GM21515 (cell line): ENCODE data around the gene RIMBP2.

Experiments
- ATAC-seq: cut with Tn5 transposase; IDR thresholded peaks from one replicate; pipeline ENCODE4 v1.9.1; 2021; ENCODE audit not compliant: unreplicated experiment

Gene RIMBP2

DNA sequence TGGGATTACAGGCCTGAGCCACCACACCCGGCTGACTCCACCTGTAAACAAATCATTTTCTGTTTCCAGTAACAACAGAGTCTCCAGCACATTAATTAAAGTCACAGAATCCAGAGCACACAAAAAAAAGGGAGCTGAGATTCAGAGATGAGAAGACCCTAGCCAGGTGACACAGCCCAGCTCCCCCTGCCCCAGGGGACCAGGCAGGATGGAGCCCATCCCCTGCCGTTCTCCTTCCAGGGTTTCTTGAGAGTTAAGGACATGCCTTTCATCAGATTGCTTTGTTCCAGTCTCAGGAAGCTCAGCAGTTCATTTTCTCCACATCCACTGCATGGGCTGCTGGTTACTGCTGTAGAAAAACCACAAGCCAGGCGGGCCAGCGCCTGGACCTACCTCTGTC, 81.2 kb downstream of the RIMBP2 start:
- no peak for ATAC-seq

DNA sequence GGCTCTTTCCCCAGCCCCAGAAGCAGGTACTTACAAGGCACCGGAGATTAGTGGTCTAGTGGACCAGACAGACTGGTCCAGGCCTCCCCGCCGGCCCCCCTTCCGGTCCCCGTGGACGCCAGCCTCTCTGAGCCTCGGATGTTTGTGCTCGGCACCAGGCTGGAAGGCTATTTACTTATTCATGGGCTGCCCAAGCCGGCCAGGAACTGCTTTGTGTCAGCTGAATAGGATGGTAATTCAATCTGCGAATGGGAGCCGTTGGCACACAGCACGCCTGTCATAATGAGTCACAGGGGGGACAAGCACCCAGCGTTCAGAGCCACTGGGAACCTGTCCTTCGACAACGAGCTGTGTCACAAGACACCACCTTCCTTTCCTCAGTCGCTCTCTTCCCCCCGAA, 82.3 kb downstream of the RIMBP2 start:
- no peak for ATAC-seq

DNA sequence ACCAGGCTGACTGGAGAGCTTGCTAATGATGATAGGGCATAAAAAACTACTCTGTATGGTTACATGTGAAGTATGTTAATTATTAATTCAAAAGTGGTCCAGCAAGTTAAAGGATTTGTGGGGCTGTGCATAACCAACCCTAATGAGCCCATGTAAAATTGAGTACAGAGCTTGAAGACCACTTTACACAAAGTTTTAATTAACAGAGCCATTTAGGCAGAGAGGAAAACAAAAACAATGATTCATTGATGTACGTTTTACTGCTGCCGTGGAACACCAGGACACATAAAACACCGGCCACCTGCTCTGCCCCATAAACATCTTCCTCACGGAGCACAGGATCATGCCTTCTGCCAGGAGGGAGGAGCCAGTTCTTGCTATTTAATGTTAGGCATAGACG, 83.5 kb downstream of the RIMBP2 start:
- no peak for ATAC-seq

DNA sequence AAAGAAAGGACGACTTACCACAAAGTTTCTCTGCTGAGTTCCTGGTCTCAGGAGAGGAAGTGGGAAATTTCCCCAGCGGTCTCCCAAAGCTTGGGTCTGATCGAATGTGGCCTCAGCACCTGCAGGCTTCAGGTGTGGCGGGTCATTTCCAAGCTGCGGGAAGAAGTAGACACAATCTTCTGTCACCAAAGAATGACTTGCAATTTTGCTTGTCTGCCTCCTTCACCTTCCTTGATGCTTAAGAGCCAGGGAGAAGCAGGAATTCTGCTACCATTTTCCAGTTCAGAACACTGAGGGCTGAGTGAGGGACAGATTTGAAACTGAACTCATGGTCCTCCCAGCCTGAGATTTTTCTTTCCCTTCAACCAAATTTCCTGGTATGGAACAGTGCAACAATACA, 87.8 kb downstream of the RIMBP2 start:
- no peak for ATAC-seq

DNA sequence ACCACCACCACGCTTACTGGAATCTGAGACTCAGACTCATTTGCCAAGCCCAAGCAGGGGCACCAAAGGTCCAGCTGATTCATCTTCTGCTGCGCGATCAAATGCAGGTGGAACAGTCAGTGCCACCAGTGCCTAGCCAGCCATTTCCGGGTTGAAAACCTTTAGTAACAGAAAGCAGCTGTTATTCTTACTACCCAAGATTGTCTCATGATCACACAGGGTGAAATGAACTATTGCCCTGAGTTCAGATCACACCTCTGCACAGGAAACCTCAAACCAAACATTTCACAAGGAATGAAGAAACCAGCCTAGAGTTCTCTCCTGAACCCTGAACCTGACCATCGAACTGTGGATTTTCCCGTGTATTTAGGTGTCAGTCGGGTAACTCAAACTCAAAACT, 88.9 kb downstream of the RIMBP2 start:
- ATAC-seq, result no peak

DNA sequence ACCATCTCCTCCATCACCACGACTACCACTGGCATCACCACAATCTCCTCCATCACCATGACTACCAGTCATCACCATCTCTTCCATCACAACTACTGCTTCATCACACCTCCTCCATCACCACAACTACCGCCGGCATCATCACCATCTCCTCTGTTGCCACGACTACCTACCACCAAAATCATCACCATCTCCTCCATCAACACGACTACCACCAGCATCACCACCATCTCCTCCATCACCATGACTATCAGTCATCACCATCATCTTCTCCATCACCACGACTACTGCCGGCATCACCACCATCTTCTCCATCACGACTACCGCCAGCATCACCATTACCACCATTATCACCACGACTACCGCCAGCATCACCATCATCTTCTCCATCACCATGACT, 89.5 kb downstream of the RIMBP2 start:
- no peak for ATAC-seq

DNA sequence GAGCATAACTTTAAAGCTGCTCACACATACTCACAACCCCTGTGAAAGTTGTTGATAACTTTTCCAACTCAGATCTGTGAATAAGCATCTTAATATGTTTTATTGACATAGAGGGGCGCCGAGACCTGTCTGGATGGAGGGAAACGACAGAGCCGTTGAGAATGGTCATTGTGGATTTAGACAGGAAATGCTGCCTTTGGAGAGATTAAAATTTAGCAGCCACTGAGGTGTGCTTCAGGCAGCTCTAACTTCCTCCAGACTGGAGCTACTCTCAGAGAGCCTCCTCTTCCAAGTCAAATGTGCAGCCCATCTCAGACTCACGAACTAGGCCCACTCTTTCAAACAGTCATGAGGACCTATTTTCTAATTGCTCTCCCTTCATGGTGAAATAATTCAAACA, 90.9 kb downstream of the RIMBP2 start:
- ATAC-seq, result no peak

DNA sequence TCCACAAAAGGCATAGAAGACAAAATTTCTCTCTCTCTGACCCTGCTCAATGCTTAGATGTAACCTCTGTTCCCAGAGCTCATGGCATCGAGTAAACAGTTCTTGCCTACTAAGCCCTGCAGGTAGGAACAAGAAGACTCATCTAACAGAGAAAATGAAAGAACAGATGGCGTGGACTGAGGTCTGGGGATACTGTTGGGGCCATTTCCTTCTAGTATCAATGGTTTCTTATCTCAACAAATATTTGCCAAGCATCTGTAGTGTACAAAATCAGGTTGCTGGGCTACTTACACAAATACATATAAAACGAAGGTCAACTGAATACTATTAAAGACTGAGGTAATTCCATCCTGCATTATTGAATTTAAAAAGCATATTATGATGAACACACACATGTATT, 93.3 kb downstream of the RIMBP2 start:
- no peak for ATAC-seq

DNA sequence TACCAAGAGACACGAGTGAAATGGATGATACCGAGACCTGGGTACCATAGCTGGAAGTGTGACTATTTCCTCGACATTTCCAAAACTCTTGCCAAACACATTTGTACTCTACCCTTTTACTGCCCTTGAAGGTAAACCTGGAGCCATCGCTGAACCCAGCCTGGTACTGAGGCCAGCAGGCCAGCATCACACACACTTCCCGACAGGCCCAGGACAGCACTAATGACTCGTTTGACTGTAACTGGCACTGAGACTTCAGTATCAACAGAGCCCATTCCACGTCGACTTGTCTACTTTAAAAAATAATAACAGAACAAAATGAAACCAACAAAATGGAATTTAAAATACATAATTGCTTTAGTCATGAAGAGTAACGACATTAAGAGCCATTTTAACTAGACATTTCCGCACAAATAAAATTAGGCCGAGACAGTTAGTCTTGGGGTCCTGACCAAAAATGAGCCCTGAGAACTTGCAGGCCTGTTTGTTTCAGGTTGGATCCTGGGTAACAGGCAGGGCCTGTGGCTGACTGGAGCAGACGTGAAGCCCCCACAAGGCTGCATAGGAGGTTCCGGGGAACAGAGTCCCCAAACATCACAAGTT, 94.3 kb downstream of the RIMBP2 start:
- no peak for ATAC-seq

DNA sequence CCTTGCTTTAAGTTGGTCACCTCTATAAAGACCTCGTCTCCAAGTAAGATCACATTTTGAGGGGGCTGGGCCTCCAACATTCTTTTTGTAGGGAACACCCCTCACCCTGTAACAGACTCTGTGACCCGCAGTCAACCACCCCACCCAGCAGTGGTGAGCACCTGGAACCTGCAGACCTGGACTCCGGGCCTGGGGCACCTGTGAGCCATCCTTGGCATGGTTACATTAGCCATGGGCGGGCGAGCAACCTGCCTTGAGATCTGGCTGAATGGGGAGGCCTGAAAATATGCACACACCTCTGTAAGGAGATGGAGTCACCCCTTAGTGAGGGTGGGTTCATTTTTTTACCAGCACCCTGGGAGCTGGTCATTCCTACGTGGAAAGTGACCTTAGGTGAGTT, 95.3 kb downstream of the RIMBP2 start:
- no peak for ATAC-seq

DNA sequence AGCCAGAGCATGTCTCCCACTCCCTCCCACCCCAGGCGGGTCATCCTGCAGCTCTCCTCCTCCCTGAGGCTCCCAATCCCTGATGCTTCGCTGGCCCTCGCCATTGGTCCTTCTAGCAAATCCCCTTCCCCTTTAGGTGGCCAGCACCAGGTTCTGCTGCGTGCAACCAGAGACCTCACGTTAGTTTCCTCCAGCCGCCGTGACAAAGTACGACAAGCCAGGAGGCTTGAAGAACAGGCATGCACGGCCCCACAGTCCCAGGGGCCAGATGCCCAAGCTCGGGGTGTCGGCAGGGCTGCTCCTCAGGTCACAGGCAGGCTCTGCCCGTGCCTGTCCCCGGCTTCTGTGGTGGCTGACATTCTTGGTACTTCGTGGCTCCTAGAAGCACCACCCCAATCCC, 95.8 kb downstream of the RIMBP2 start:
- no peak for ATAC-seq

DNA sequence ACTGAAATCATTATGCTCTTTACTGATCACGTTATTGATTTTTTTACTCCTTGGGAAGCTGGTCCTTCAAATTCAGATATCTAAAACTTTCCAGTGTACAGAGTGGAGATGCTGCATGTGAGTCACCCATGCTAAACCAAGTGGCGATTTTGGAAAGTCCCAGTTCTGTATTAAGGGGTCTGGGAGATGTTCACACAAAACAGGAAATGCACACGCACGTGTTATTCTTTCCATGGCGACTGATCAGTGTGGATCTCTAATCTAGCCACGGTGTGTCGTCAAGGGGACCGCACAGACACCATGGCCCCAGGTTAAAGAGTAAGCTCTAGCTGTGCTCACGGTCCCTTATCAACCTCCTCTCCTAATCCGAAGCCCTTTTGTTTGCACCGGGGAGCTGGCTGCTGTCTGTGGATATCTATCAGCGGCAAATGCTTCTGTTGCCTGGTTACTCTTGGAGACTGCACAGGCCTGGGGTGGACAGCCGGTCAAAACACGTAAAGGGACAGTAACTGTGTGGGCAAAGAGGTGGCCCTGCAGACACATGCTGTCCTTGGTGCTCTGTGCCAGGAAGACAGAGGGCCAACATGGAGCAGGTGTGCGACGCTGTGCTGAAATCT, 96.6 kb downstream of the RIMBP2 start:
- no peak for ATAC-seq

DNA sequence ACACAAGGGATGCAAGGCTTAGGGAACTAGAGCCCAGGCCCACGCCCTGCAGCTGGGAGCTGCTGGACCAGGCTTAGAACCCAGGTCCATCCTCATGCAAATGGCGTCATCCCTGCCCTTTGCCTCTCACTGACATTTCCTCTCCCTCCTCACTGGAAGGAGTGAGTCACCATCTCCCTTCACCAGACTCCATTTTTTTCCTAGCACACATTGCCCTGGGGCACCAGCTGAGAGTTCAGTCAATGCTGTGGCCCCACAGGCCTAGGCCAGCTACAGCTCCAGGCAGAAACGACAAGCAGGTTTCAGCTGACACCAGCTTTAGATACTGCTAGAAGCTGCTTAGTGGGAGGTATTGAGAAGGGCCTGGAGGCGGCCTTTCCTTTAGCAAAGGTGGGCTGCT, 98.9 kb downstream of the RIMBP2 start:
- no peak for ATAC-seq

DNA sequence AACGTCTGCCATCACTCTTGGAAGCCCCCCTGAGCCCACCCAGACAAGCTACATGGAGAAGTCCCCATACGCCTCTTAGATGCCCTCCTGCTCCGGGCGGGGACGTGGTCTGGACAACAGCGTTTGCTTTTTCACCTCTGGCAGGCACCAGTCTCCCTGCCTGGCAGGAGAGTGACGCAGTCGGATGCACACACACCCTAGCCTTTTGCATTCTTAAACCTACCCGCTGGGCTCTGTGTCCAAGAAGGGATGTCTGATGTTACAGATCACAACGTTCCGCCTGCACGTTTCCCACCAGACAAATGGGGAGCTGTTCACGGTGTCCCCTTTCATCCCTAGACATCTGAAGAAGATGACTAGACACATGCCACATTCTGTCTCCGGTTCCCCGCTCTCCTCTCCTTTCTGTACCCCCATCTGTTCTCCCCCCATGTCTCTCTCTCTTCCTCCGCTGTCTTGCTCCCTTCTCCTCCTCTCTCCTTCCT, 100.2 kb downstream of the RIMBP2 start:
- ATAC-seq, result no peak

DNA sequence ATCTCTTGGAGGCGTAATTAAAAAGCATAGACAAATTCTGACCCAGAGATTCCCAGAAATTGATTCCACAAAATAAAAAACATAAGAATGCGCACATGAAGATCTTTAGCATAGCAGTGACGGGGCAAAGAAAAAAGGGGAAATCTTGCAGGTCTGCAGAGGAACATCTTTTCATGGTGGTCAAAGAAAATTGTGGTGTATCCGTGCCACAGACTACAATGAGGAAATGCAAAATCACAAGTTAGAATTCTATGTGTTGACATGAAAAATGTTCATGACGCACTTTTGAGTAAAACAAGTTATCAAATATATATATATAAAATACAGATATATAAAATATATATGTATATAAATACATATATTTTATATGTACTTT, 101.6 kb downstream of the RIMBP2 start:
- no peak for ATAC-seq

DNA sequence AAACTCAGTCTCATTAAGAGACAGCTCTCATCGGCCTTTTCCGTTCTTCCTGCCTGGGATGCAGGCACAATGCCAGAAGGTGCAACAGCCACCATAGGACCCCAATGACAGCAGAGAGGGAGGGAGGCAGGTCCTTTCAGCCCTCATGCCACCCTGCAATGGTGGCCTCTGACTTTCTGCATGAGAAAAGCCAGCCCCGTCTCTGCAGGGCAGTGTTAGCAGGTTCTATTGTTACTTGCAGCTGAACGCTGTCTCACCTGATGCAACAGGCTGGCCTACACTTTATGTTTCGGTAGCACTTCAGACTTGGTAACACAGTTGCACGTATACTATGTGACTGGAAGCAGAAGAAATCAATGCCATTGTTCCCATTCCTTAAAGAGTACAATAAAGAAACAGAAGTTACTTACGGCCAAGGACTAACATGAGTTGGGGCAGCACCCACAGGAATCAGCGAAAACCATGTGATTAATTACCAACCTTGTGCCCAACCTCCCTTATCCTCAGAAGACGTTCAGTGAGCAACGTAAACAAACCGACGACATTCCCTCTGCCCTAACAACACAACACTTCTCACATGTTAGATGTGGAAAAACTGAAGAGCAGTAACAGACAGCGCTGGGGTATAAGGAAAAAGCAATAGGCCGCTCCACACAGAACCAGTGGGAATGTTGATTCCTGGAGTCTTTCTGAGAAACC, 102.1 kb downstream of the RIMBP2 start:
- ATAC-seq, result no peak

DNA sequence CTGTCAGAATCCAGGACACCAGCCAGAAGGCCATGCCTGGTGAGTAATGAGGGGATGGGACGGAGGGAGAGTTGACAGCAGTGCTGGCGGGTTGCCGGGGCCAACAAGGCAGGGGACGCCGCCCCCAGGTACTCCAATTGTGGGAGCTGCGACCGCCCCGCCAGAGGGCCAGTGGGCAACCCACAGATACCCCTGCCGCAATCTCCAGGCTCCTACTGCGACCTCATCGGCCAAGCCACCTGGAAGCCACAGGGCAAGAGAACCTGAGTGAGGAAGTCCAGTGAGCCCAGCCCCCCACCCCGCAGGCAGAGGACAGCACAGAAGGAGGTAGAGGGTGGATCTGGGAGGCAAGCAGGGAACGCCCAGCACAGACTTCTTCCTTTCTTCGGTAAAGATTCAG, 103.0 kb downstream of the RIMBP2 start:
- ATAC-seq, result no peak

DNA sequence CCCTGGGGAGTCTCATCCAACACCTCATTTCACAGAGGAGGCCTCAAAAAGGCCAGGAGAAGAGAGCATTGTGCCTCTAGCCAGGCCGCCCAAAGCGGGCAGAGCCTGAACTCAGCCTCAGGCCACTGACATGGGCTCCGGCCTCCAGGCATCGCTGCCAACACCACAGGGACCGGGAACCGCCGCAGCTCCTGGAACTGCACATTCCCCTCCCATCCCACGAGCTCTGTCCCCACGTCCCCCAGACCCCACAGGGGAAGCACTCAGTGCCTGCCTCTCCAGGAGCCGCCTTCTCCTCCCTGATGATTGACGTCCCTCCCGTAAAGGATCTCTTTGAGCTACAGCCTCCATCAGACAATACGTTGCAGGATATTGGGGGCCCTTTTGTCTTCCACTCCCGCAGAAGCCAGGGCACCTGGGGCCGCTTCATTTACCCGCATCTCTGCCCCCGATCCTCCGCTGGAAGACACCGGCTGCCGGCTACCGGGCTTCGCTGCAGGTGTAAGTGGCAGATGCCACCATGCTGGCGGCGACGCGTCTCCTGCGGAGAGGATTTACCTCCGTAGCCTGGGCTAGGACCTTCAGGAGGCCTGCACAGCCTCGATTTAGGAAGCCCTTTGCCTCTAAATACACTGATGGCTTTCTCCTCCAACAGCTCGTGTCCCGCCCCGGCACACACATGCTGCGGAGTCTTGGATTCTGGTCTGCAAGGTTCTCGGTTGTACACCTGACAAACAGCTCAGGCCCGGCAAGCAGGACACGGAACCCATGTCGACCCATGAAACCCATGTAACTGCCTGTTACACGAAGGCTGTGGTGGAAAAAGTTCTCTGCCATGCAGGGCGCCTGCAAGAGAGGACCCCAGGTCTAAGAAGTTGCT, 104.8 kb downstream of the RIMBP2 start:
- no peak for ATAC-seq

DNA sequence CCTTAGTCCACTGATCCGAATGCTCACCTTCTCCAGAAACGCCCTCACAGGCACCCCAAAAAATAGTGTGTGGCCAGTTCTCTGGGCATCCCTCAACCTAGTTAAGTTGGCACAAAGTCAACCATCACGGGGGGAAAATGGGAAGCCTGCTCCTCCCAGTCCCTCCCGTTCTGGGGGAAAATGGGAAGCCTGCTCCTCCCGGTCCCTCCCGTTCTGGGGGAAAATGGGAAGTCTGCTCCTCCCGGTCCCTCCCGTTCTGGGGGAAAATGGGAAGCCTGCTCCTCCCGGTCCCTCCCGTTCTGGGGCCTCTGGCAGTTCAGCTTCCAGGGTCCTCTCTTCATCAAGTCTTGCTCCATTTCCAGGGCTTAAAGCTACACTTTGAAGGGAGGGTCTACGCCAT, 106.1 kb downstream of the RIMBP2 start:
- ATAC-seq, result no peak

DNA sequence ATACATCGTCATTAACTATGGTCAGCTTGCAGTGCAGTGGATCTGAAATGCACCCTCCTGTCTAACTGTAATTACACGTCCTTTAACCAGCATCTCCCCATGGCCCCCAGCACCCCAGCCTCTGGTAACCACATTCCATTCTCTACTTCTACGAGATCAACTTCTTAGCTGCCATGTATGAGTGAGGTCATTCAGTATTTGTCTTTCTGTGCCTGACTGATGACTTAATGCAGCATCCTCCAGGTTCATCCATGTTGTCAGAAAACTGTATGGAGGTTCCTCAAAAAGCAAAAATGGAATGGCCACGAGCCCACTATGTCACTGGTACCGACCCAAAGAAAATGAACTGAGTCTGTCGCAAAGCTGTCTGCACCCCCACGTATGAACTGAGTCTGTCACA, 107.3 kb downstream of the RIMBP2 start:
- ATAC-seq, result no peak

DNA sequence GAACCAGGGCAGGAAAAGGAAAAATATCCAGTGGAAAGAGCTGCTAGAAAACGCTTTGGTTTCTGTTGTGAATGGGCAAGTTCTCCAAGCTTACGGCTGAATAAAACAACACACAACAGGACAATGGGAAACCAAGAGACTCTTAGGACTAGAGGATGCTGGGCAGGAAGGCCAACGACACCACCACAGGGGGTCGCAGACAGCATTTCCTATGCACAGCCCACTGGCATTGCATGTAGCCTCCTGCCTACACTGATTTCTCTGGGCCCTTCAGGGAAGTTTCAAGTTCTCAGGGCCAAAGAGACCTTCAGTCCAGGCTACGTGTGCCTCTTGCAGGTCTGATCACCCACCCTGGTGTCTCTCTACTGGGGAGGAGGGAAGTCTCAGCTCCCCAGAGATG, 108.0 kb downstream of the RIMBP2 start:
- no peak for ATAC-seq

DNA sequence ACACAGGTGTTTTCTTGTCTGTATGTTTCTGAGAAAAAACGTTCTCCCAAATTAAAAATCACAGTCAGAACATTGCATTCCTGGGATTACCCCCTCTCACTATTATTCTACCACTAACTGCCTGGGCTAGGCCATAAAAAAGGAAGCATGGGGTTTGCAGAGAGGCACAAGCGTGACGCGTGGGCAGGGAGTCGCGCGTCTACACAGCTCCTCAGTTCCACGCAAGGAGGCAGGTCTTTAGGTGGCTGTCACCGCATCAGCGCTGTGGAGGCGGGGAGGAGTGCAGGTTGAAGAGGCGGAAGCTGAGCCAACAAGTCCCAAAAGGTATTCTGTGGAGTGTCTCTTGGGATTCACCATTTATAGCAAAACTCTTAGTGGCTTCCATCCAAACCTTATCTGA, 109.9 kb downstream of the RIMBP2 start:
- no peak for ATAC-seq
